GM12801 (cell line): ENCODE data around the gene RNU2-63P.

Experiments used
- TF ChIP-seq, protein P1 (sequence below): IDR thresholded peaks from one replicate; pipeline ENCODE4 v1.5.1; 2011; ENCODE audit warnings: control low read depth; ENCODE audit not compliant: insufficient read length; ENCODE audit errors: extremely low read depth

The RNU2-63P gene

DNA sequence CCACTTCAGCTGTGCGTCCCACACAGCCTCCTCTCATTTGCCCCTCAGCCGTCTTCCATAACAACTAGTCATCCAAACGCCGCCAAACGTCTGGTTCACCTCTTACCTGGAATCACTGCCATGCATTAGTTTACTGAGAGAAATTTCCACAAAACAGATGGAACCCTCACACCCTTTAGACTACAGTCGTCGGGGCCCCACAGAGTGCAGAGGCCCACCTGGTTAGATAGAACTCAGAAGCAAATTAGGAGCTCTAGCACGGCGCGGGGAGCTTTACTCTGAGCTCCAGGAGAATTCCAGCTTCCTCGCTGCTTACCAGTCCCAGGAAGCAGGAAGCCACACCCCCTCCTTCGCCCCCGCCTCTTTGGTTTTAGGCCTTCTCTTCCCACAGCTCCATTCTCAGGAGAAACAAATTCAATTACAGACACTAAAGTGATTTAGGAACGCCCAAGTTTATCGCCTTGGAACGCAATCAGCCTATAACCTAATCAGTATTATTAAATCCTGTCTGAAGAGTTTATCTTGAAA is 9.4 kb downstream of the RNU2-63P start:
- TF ChIP-seq, protein P1, sequence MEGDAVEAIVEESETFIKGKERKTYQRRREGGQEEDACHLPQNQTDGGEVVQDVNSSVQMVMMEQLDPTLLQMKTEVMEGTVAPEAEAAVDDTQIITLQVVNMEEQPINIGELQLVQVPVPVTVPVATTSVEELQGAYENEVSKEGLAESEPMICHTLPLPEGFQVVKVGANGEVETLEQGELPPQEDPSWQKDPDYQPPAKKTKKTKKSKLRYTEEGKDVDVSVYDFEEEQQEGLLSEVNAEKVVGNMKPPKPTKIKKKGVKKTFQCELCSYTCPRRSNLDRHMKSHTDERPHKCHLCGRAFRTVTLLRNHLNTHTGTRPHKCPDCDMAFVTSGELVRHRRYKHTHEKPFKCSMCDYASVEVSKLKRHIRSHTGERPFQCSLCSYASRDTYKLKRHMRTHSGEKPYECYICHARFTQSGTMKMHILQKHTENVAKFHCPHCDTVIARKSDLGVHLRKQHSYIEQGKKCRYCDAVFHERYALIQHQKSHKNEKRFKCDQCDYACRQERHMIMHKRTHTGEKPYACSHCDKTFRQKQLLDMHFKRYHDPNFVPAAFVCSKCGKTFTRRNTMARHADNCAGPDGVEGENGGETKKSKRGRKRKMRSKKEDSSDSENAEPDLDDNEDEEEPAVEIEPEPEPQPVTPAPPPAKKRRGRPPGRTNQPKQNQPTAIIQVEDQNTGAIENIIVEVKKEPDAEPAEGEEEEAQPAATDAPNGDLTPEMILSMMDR, result no peak

GRCh38 chr2:88005776-88006175 is 10.6 kb downstream of the RNU2-63P start:
- TF ChIP-seq, protein P1, result no peak

GRCh38 chr2:88003074-88003755 is 13.1 kb downstream of the RNU2-63P start:
- TF ChIP-seq, protein P1, result no peak

DNA sequence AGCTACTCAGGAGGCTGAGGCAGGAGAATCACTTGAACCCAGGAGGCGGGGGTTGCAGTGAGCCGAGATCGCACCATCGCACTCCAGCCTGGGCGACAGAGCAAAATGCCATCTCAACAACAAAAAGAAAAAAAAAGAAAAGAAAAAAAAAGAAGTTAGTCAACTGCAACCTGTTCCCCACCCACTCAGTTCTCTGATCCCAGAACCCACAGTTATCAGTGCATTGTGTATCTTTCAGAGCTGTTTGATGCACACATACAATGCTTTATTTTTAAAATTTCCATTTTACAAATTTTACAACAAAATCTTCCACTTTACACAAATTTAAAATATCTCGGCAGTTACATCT is 14.0 kb downstream of the RNU2-63P start:
- TF ChIP-seq, protein P1, result no peak

DNA sequence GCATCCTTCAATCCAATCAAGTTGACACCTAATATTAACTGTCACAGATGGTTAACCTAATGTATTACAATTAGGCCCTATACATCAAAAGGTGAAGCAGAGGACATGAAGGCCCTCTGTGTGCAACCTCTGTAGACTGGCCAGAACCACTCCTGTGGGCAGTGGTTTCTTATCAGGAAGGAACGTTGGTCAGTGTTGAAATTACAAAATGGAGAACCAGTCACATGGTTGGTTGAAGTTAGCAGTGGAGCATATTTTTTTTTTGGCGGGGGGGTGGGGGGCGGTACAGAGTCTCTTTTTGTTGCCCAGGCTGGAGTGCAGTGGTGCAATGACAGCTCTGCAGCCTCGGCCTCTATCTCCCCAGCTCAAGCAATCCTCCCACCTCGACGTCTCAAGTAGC is 19.8 kb downstream of the RNU2-63P start:
- TF ChIP-seq, protein P1, result no peak

- TF ChIP-seq, protein P1, result no peak
Measured at GRCh38 chr2:87995756-87996155, 20.6 kb downstream of the RNU2-63P start.
